ENCODE data around the gene C1GALT1. TPM values are rescaled to one million over a fixed set of nuclear protein-coding genes. Genes with fewer than 3 reads are reported as not detected.

Gene C1GALT1
- total and polyA plus RNA-seq, 3 experiments from 2014 or later = 40.4 to 53.4 (median 40.7) TPM

DNA sequence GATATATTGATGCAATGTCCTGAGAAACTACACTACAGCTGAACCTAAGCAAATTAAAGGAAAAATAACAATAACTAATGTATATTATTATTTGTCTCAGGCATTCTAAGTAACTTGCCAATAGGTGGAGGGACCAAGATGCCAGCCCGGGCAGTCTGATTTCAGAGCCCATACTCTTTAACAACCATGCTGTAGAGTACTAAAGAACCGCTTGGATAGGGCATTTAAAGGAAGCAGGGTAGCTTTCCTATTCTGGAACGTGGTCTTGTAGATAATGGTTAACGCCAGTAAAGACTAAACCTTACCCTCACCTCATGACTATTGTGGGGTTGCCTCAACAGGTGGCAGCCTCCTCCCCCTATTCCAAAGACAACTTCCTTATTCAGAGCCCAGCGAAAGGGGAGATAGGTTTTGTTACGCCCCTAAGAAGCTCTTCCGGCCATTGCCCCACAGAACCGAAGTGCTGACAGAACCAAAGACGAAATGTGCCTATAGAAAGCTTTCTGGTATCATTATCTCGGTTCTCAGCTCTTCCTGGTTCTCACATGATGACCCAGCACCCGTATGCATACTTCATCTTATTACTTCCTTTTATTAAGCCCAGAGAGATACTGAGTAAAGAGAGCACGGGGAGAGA lies 707 bp upstream of the C1GALT1 start:
- no peaks in the 10 kb centered on the region for H3K9me3 ChIP-seq (ENCODE audit: low read length)
- Mint-ChIP-seq H3K9me3 (no peaks in the 10 kb centered on the region), H3K4me1 (peaks cover 18 to 30% (median 21%) of the 10 kb centered on the region in 3 donors), H3K27ac (peak overlapping the region; percentile 91 to 98 (median 98)), H3K27me3 (no peaks in the 10 kb centered on the region), H3K4me3 (peak overlapping the region; percentile 89 to 98 (median 93)), H3K36me3 (peaks cover 0 to 11% (median 6%) of the 10 kb centered on the region in 3 donors)
- peak overlapping the region; percentile 100 for H3K4me3 ChIP-seq (ENCODE audit: low read length)
- no peaks in the 10 kb centered on the region for H3K36me3 ChIP-seq (ENCODE audit: insufficient read depth, low read length)
- CTCF ChIA-PET = interaction anchor here (0.6 to 4.8 kb wide), 24 partner anchors 8 to 459 kb away, joined by 3 to 36 read pairs (median 4); partner anchors contain the start of gene UMAD1
- DNase-seq = peak in 4 of 5 donors; percentile 34 to 73 (median 60)
- peak overlapping the region; percentile 95 for H3K27ac ChIP-seq (ENCODE audit: low read depth, low read length)
- H3K27me3 ChIP-seq (ENCODE audit: insufficient read depth, low read length, poor library complexity, severe bottlenecking) = no peaks in the 10 kb centered on the region
- peaks cover 39% of the 10 kb centered on the region for H3K4me1 ChIP-seq (ENCODE audit: insufficient read depth, low read length)
- POLR2A ChIA-PET = interaction anchor here (0.6 to 2.2 kb wide), 9 partner anchors 9 to 1015 kb away, joined by 3 to 17 read pairs (median 4); partner anchors contain the start of gene UMAD1

- Mint-ChIP-seq H3K9me3 (no peaks in the 10 kb centered on the region), H3K36me3 (peaks cover 0 to 11% (median 5%) of the 10 kb centered on the region in 3 donors), H3K27ac (peak overlapping the region; percentile 84 to 98 (median 92)), H3K27me3 (no peaks in the 10 kb centered on the region), H3K4me1 (peaks cover 10 to 28% (median 17%) of the 10 kb centered on the region in 3 donors), H3K4me3 (peak overlapping the region; percentile 89 to 98 (median 93))
- POLR2A ChIA-PET = interaction anchor here (1.0 to 1.2 kb wide), 3 partner anchors 18 to 458 kb away, joined by 3 read pairs; no protein-coding TSS in a partner anchor
- Histone ChIP-seq H3K4me3 (ENCODE audit: low read length) (peak overlapping the region; percentile 57), H3K9me3 (ENCODE audit: low read length) (no peaks in the 10 kb centered on the region), H3K36me3 (ENCODE audit: insufficient read depth, low read length) (no peaks in the 10 kb centered on the region), H3K27me3 (ENCODE audit: insufficient read depth, low read length, poor library complexity, severe bottlenecking) (no peaks in the 10 kb centered on the region), H3K27ac (ENCODE audit: low read depth, low read length) (peak overlapping the region; percentile 95), H3K4me1 (ENCODE audit: insufficient read depth, low read length) (peaks cover 48% of the 10 kb centered on the region)
- CTCF ChIA-PET = interaction anchor here (0.7 to 4.8 kb wide), 7 partner anchors 8 to 79 kb away, joined by 3 to 36 read pairs (median 3); no protein-coding TSS in a partner anchor
- DNase-seq = peak in 3 of 5 donors; percentile 43 to 69 (median 55)
These were observed 905 bp downstream of the C1GALT1 start for GRCh38 chr7:7183061-7183837.

GRCh38 chr7:7183838-7184463 lies 1.6 kb downstream of the C1GALT1 start:
- Histone ChIP-seq H3K36me3 (ENCODE audit: insufficient read depth, low read length) (no peaks in the 10 kb centered on the region), H3K27me3 (ENCODE audit: insufficient read depth, low read length, poor library complexity, severe bottlenecking) (no peaks in the 10 kb centered on the region), H3K4me3 (ENCODE audit: low read length) (peak overlapping the region; percentile 57), H3K9me3 (ENCODE audit: low read length) (no peaks in the 10 kb centered on the region), H3K27ac (ENCODE audit: low read depth, low read length) (peak overlapping the region; percentile 95), H3K4me1 (ENCODE audit: insufficient read depth, low read length) (peaks cover 48% of the 10 kb centered on the region)
- CTCF ChIA-PET = interaction anchor here (0.7 to 4.8 kb wide), 8 partner anchors 9 to 80 kb away, joined by 3 to 36 read pairs (median 3); no protein-coding TSS in a partner anchor
- no peaks in the 10 kb centered on the region for H3K27me3 Mint-ChIP-seq
- POLR2A ChIA-PET = interaction anchor here (1.0 to 1.2 kb wide), 3 partner anchors 17 to 458 kb away, joined by 3 read pairs; no protein-coding TSS in a partner anchor
- peaks cover 0 to 11% (median 4%) of the 10 kb centered on the region in 3 donors for H3K36me3 Mint-ChIP-seq
- H3K27ac Mint-ChIP-seq = peak overlapping the region; percentile 71 to 94 (median 90)
- no peak for DNase-seq
- no peaks in the 10 kb centered on the region for H3K9me3 Mint-ChIP-seq
- H3K4me3 Mint-ChIP-seq = peak overlapping the region; percentile 89 to 98 (median 93)
- H3K4me1 Mint-ChIP-seq = peaks cover 10 to 31% (median 21%) of the 10 kb centered on the region in 3 donors

DNA sequence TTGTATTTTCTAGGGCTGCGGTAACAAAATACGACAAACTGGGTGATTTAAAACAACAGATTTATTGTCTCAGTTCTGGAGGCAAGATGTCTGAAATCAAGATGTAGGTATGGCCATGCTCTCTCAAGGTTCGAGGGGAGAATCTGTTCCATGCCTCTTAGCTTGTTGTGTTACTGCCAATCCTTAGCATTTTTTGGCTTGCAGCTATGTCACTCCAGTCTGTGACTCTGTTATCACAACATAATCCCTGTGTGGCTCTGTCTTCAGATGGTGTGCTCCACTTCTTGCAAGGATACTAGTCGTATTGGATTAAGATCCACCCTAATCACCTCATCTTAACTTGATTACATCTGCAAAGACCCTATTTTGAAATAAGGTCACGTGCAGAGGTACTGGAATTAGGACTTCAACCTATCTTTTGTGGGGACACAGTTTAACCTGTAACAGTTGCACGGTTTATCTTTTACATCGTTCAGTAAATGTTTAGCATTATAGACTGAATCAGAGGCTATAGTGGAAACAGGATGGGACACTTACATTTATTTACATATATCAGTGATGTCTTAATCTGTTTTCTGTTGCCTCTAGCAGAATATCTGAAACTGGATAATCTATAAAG lies 3.1 kb downstream of the C1GALT1 start:
- Mint-ChIP-seq H3K27ac (peak overlapping the region in 5 of 8 donors; percentile 5 to 91 (median 62)), H3K4me3 (peak overlapping the region in 5 of 7 donors; percentile 7 to 72 (median 60)), H3K36me3 (peaks cover 0 to 12% (median 4%) of the 10 kb centered on the region in 3 donors), H3K9me3 (no peaks in the 10 kb centered on the region), H3K4me1 (peaks cover 10 to 34% (median 31%) of the 10 kb centered on the region in 3 donors), H3K27me3 (no peaks in the 10 kb centered on the region)
- Histone ChIP-seq H3K36me3 (ENCODE audit: insufficient read depth, low read length) (no peaks in the 10 kb centered on the region), H3K27ac (ENCODE audit: low read depth, low read length) (no peak overlapping the region), H3K9me3 (ENCODE audit: low read length) (no peaks in the 10 kb centered on the region), H3K4me1 (ENCODE audit: insufficient read depth, low read length) (peaks cover 48% of the 10 kb centered on the region), H3K27me3 (ENCODE audit: insufficient read depth, low read length, poor library complexity, severe bottlenecking) (no peaks in the 10 kb centered on the region), H3K4me3 (ENCODE audit: low read length) (no peak overlapping the region)
- POLR2A ChIA-PET = no interaction called here
- CTCF ChIA-PET = interaction anchor here (4.8 kb wide), 1 partner anchor 81 kb away, joined by 36 read pairs; no protein-coding TSS in a partner anchor
- DNase-seq = no peak

DNA sequence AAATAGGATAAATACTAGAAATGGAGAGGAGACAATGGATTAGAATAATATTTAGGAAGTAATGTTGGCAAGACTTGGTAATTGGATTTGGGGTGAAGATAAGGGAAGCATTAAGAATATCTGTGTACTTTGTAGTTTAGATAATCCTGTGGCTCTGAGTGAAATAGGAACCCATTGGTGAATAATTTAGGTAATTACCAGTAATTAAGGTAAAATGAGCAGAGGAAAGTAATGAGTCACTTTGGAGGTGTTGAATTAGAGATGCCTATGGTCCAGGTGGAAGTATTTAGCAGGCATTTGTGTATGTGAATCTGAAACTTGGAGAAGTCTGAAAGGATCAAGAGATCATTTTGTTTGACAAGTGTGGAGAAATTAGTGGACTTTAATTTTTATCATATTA lies 5.7 kb downstream of the C1GALT1 start:
- CTCF ChIA-PET = no interaction called here

GRCh38 chr7:7188742-7189141 lies 6.4 kb downstream of the C1GALT1 start:
- CTCF ChIA-PET = no interaction called here
- peaks cover 49% of the 10 kb centered on the region for H3K4me1 ChIP-seq (ENCODE audit: insufficient read depth, low read length)
- no peaks in the 10 kb centered on the region for H3K9me3 Mint-ChIP-seq

More for the DNA sequence above, 5.7 kb downstream of the C1GALT1 start:
- H3K4me3 ChIP-seq (ENCODE audit: low read length) = no peak overlapping the region
- Mint-ChIP-seq H3K4me3 (no peak overlapping the region), H3K27ac (no peak overlapping the region), H3K4me1 (peaks cover 20 to 39% (median 37%) of the 10 kb centered on the region in 3 donors), H3K27me3 (no peaks in the 10 kb centered on the region), H3K9me3 (no peaks in the 10 kb centered on the region), H3K36me3 (peaks cover 4 to 13% (median 6%) of the 10 kb centered on the region in 3 donors)
- H3K4me1 ChIP-seq (ENCODE audit: insufficient read depth, low read length) = peaks cover 47% of the 10 kb centered on the region
- no peak for DNase-seq
- no peak overlapping the region for H3K27ac ChIP-seq (ENCODE audit: low read depth, low read length)
- POLR2A ChIA-PET = no interaction called here
- H3K9me3 ChIP-seq (ENCODE audit: low read length) = no peaks in the 10 kb centered on the region
- H3K27me3 ChIP-seq (ENCODE audit: insufficient read depth, low read length, poor library complexity, severe bottlenecking) = no peaks in the 10 kb centered on the region
- H3K36me3 ChIP-seq (ENCODE audit: insufficient read depth, low read length) = no peaks in the 10 kb centered on the region

GRCh38 chr7:7190142-7190541 lies 7.8 kb downstream of the C1GALT1 start:
- H3K36me3 ChIP-seq (ENCODE audit: insufficient read depth, low read length) = no peaks in the 10 kb centered on the region
- peak overlapping the region in 4 of 8 donors; percentile 4 to 38 (median 24) for H3K27ac Mint-ChIP-seq
- no peaks in the 10 kb centered on the region for H3K9me3 ChIP-seq (ENCODE audit: low read length)
- no peak overlapping the region for H3K27ac ChIP-seq (ENCODE audit: low read depth, low read length)
- H3K4me3 ChIP-seq (ENCODE audit: low read length) = no peak overlapping the region
- H3K27me3 Mint-ChIP-seq = no peaks in the 10 kb centered on the region
- peaks cover 49% of the 10 kb centered on the region for H3K4me1 ChIP-seq (ENCODE audit: insufficient read depth, low read length)
- H3K36me3 Mint-ChIP-seq = peaks cover 4 to 11% (median 6%) of the 10 kb centered on the region in 3 donors
- no peak overlapping the region for H3K4me3 Mint-ChIP-seq
- H3K9me3 Mint-ChIP-seq = no peaks in the 10 kb centered on the region
- peaks cover 39 to 56% (median 40%) of the 10 kb centered on the region in 3 donors for H3K4me1 Mint-ChIP-seq
- H3K27me3 ChIP-seq (ENCODE audit: insufficient read depth, low read length, poor library complexity, severe bottlenecking) = no peaks in the 10 kb centered on the region
- CTCF ChIA-PET = no interaction called here
- no peak for DNase-seq
- POLR2A ChIA-PET = no interaction called here

More at GRCh38 chr7:7188742-7189141, 6.4 kb downstream of the C1GALT1 start:
- no peaks in the 10 kb centered on the region for H3K27me3 ChIP-seq (ENCODE audit: insufficient read depth, low read length, poor library complexity, severe bottlenecking)
- no peaks in the 10 kb centered on the region for H3K9me3 ChIP-seq (ENCODE audit: low read length)
- Mint-ChIP-seq H3K4me3 (no peak overlapping the region), H3K36me3 (peaks cover 4 to 11% (median 6%) of the 10 kb centered on the region in 3 donors), H3K27me3 (no peaks in the 10 kb centered on the region), H3K4me1 (peaks cover 26 to 42% (median 37%) of the 10 kb centered on the region in 3 donors), H3K27ac (peak overlapping the region in 2 of 8 donors; percentile 32 to 83)
- no peaks in the 10 kb centered on the region for H3K36me3 ChIP-seq (ENCODE audit: insufficient read depth, low read length)
- POLR2A ChIA-PET = no interaction called here
- DNase-seq = no peak
- no peak overlapping the region for H3K4me3 ChIP-seq (ENCODE audit: low read length)
- no peak overlapping the region for H3K27ac ChIP-seq (ENCODE audit: low read depth, low read length)
